Left ventricle myocardium inferior (tissue), 1 donor: ENCODE results near the gene CYP2E1. TPM values are rescaled to one million over a fixed set of nuclear protein-coding genes. Genes with fewer than 3 reads are reported as not detected.

Source experiments
- DNase-seq: peaks from one replicate; pipeline ENCODE4 v3.0.0-alpha.2; 2020
- H3K27ac ChIP-seq: fragments of 200-600 bp; replicated peaks from 2 replicates; pipeline ENCODE4 v1.8.0; 2021
- H3K27me3 ChIP-seq: fragments of 200-600 bp; 2 replicates; pipeline ENCODE4 v1.8.0; 2021; ENCODE audit warnings: low read depth
- H3K36me3 ChIP-seq: fragments of 200-600 bp; 2 replicates; pipeline ENCODE4 v1.8.0; 2021
- H3K4me1 ChIP-seq: fragments of 200-600 bp; 2 replicates; pipeline ENCODE4 v1.8.0; 2021
- H3K4me3 ChIP-seq: fragments of 200-600 bp; 2 replicates; pipeline ENCODE4 v1.8.0; 2021; ENCODE audit warnings: mild to moderate bottlenecking, moderate library complexity
- H3K9me3 ChIP-seq: fragments of 200-600 bp; replicated peaks from 2 replicates; pipeline ENCODE4 v1.8.0; 2021
- intact Hi-C: fragments of 100-400 bp; cut with micrococcal nuclease; formaldehyde crosslinking; loops from one replicate; pipeline ENCODE4 v1.11.0; 2022
- long read RNA-seq: library from polyadenylated mRNA; unstranded; transcript quantifications from one replicate; pipeline ENCODE4 v2.0.0, GENCODE V29; 2021
- total RNA-seq: library from RNA; stranded (reverse); fragmentation: NEBNext Ultra II Directional; extraction: Animal tissue kit (Norgen Biotek cat#: 25700); gene quantifications from one replicate; pipeline ENCODE4 v1.2.1, GENCODE V29; 2021
- TF ChIP-seq, protein P1 (sequence below): fragments of 200-600 bp; IDR thresholded peaks from 2 replicates; pipeline ENCODE4 v1.8.0; 2021; ENCODE audit warnings: antibody characterized with exemption, mild to moderate bottlenecking, borderline replicate concordance
- donor health status: DM: no; HTN: yes; CAD: no; lungs with severe emphysema.

The CYP2E1 gene
- total RNA-seq, result 1.1 TPM
- long read RNA-seq, partial matches to known transcripts, result 1 of 2 reads
- long read RNA-seq, other reads (novel, unspliced or antisense), result 1 of 2 reads

- Histone ChIP-seq H3K27ac (no peak within 1 kb of the TSS), H3K4me1 (peaks cover 26% of the 10 kb centered on the region), H3K9me3 (peaks cover 22% of the 10 kb centered on the region), H3K27me3 (peaks cover 65% of the 10 kb centered on the region), H3K4me3 (peak within 1 kb of the TSS; percentile 58), H3K36me3 (no peaks in the 10 kb centered on the region)
- DNase-seq, result no peak
- intact Hi-C loops, result no loop called here
- TF ChIP-seq, protein P1, sequence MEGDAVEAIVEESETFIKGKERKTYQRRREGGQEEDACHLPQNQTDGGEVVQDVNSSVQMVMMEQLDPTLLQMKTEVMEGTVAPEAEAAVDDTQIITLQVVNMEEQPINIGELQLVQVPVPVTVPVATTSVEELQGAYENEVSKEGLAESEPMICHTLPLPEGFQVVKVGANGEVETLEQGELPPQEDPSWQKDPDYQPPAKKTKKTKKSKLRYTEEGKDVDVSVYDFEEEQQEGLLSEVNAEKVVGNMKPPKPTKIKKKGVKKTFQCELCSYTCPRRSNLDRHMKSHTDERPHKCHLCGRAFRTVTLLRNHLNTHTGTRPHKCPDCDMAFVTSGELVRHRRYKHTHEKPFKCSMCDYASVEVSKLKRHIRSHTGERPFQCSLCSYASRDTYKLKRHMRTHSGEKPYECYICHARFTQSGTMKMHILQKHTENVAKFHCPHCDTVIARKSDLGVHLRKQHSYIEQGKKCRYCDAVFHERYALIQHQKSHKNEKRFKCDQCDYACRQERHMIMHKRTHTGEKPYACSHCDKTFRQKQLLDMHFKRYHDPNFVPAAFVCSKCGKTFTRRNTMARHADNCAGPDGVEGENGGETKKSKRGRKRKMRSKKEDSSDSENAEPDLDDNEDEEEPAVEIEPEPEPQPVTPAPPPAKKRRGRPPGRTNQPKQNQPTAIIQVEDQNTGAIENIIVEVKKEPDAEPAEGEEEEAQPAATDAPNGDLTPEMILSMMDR, result no peak
Observed at GRCh38 chr10:133526957-133527588, at the start of gene CYP2E1. TSS of gene CYP2E1 (plus strand) at chr10:133527363. CDS start at chr10:133527396, 33 bp downstream.

- peaks cover 43% of the 10 kb centered on the region for H3K9me3 ChIP-seq
- intact Hi-C loops, result no loop called here
- no peaks in the 10 kb centered on the region for H3K27me3 ChIP-seq
- no peaks in the 10 kb centered on the region for H3K4me1 ChIP-seq
- no peak overlapping the region for H3K27ac ChIP-seq
- H3K4me3 ChIP-seq, result no peak overlapping the region
- no peaks in the 10 kb centered on the region for H3K36me3 ChIP-seq
- TF ChIP-seq, protein P1, result no peak
- no peak for DNase-seq
Observed at GRCh38 chr10:133481086-133481643, 46.0 kb upstream of the CYP2E1 start.

DNA sequence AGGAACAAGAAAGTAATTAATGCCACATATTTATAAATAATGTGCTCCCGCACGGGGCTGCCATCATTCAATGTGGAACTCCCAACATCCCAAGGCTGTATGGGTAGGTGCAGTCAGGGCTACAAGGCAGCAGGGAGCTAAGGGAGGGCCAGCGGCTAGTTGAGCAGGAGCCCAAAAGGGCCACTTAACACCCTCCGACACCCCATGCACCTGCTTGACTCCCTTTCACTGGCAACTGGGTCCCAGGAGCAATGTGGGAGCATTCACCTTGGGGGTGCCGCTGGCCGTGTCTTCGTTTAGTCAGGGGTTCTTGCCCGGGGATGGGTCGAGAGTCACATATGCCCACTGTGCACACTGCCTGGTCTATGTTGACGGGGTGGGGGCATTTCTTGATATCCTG lies 45.5 kb upstream of the CYP2E1 start:
- Histone ChIP-seq H3K27ac (no peak overlapping the region), H3K9me3 (peaks cover 48% of the 10 kb centered on the region), H3K27me3 (no peaks in the 10 kb centered on the region), H3K36me3 (peaks cover 3% of the 10 kb centered on the region), H3K4me1 (no peaks in the 10 kb centered on the region), H3K4me3 (no peak overlapping the region)
- intact Hi-C loops, result no loop called here
- TF ChIP-seq, protein P1, result no peak
- no peak for DNase-seq

DNA sequence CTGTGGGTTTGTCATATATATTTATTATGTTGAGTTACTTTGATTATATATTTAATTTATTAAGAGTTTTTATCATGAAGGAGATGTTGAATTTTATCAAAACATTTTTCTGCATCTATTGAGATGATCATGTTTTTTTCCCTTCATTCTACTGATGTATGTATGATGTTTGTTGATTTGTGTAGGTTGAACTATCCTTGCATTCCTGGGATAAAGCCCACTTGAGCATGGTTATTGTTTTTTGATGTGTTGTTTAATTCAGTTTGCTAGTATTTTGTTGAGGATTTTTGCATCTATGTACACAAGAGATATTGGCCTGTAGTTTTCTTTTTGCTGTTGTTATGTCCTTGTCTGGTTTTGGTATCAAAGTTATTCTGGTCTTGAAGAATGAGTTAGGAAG lies 42.3 kb upstream of the CYP2E1 start:
- intact Hi-C loops, result no loop called here
- TF ChIP-seq, protein P1, result no peak
- no peak for DNase-seq

GRCh38 chr10:133487085-133487484 lies 40.1 kb upstream of the CYP2E1 start:
- Histone ChIP-seq H3K9me3 (peaks cover 71% of the 10 kb centered on the region), H3K4me3 (no peak overlapping the region), H3K36me3 (peaks cover 18% of the 10 kb centered on the region), H3K27ac (no peak overlapping the region), H3K27me3 (no peaks in the 10 kb centered on the region), H3K4me1 (no peaks in the 10 kb centered on the region)
- intact Hi-C loops, result no loop called here
- DNase-seq, result no peak
- TF ChIP-seq, protein P1, result no peak

More for the DNA sequence above, 42.3 kb upstream of the CYP2E1 start:
- Histone ChIP-seq H3K4me3 (no peak overlapping the region), H3K4me1 (no peaks in the 10 kb centered on the region), H3K27me3 (no peaks in the 10 kb centered on the region), H3K9me3 (peaks cover 68% of the 10 kb centered on the region), H3K36me3 (peaks cover 8% of the 10 kb centered on the region), H3K27ac (no peak overlapping the region)
